Activated CD4-positive, alpha-beta T cell treated with anti-CD3 and anti-CD28 coated beads, Interleukin-2, Interleukin-4, amounts not matched to agents 100 ng/mL and 50 ng/mL, durations not matched to agents 16 hours and 8 hours (primary cell): Measurements from ENCODE around the gene ERVMER34-1.

Source experiments
- DNase-seq: peaks from one replicate; pipeline ENCODE4 v3.0.0-alpha.2; 2020; ENCODE audit warnings: low spot score

The ERVMER34-1 gene

DNA sequence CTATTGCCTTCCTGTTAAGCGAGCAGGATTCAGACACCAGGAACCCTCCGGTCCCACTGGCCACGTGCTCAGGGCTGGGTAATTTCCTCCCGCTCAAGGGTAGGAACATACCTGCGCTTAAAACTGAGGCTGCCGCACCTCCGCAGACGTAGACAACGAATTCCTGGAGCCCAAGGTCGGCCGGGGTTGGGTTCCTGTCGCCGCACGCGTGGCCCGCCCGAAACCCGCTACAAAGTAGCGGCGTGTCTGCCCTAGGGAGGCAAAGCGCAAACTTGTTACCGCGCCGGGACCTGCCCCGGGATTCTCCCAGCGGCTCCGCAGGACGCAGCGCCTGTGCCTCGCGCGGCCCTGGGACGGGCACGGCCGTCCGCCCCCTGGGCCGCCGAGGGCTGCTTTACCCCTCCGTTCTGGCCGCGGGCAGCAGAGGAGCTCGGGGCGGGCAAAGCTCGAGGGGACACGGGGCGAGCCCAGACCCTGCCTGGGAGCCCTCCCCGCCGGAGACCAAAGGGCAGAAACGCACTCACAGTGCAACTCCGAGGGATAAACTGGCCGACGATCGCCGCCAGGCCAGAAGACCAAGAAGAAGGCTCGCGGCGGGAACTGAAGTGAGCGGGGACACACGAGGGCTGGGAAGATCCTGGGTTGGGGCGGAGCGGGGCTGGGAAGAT is at the start of gene ERVMER34-1:
Gene ERVMER34-1 (minus strand): TSS at position 607 of the 668 bp plus-strand sequence. CDS start 5,905 bp downstream, outside the sequence.
- DNase-seq = no peak

DNA sequence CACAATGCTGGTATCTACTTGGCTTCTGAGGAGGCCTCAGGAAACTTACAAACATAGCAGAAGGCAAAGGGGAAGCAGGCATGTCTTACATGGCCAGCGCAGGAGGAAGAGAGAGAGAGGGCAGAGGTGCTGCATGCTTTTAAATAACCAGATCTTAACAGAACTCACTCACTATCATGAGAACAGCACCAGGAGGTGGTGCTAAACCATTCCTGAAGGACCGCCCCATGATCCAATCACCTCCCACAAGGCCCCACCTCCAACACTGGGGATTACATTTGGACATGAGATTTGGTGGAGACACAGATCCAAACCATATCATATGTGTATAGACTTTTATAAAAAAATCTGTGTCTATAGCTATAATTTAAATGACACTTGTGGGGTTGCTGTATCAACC is 48.6 kb upstream of the ERVMER34-1 start:
- no peak for DNase-seq

DNA sequence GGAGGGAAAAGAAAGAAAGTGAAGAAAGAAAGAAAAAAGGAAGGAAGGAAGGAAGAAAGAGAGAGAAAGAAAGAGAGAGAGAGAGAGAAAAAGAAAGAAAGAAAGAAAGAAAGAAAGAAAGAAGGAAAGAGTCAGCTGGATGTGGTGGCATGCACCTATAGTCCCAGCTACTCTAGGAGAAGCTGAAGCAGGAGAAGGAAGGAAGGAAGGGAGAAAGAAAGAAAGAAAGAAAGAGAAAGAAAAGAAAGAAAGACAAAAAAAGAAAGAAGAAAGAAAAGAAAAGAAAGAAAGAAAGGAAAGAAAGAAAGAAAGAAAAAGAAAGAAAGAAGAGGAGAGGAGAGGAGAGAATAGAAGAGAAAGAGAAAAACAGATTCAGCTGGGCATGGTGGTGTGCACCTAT is 44.3 kb upstream of the ERVMER34-1 start:
- DNase-seq = no peak

DNA sequence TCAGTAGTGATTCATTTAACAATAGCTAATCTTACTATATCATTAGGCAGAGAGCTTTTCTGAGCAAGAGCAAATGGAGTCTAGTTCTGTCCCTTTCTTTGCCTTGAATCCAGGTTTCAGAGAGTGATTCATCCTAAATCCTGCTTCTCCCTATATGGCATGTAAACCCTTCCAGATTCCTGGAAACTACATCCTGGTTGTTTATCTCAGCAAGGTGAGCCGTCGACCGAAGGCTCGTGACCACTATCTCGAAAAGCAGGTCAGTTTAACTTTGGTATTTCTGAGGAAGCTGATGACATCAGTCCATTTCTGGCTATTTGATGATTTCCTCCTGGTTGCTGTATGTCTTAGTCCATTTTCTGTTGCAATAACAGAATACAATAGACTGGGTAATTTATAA is 40.7 kb upstream of the ERVMER34-1 start:
- no peak for DNase-seq

DNA sequence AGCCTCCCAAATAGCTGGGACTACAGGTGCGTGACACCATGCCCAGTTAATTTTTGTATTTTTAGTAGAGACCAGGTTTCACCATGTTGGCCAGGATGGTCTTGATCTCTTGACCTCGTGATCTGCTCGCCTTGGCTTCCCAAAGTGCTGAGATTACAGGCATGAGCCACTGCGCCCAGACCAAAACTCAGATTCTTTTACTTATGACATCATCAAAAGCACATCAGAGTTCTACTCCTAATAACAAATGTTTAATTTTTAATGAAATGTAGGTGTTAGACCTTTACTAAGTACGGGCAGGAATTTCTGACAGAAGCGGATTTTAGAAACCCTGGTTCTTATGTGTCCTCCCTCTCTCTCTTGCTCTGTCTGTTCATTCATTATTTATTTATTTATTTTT is 38.5 kb upstream of the ERVMER34-1 start:
- DNase-seq = no peak

DNA sequence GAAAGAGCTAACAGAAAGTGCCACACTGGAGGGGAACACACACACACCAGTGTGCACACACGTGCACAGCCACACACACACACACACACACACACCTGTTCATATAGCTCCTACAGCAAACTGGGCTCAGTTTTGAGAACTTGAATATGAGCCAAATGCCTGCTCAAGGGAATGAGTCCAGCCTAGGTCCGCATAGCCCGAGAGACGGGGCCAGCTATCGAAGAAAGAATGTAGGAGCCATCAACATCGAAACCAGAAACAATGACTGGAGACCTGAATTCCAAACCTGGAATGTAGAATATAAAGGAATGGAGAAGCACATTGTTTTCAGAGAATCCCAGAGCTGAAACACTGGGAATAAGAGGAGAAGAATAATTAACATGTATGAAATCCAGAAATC is 37.6 kb upstream of the ERVMER34-1 start:
- no peak for DNase-seq

DNA sequence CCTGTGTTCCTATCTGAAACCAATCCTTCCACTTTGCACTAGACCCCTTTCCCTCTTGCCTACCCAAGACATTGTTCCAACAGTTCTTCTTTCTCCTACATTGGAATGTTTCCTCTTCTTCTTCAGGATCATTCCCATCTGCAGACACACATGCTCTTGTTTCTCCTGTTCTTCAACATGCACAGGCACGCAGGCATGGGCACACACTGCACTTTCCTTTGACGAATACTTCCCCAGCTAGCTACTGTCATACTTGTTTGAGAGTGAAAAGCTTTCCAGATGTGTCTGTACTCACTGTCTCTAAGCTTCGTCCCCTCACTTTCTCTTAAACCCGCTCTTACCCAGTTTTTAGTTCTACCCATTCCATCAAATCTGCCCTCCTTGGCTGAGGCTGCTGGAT is 31.8 kb upstream of the ERVMER34-1 start:
- DNase-seq = no peak

DNA sequence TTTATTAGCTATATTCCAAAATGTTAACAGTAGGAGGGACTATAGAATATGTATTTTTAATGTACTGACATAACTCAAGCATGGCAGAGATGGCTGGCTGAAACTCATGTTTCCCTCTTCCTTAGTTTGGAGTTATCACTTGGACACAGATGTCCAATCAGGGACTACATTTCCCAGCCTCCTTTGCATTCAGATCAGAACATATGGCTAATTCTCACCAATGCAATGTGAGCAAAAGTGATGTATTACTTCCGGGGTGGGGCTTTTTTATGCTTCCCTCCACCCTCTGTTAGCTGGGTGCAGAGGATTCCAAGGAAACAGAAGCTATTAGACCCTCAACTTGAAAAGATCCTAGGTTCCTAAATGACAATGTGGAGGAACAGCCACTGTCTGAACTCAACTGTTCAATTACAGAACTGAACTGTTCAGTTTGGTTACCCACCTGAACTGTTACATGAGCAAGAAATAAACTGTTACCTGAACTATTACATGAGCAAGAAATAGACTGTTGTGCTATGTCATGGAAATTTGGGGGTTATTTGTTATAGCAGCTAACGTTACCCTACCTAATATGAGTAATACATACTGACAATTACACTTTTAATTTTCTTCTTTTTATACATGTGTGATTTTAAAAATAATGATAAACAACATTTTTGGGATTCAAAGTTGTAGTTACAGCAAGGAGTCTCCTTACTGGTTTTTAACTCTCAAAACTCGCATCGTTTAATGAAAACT is 29.6 kb upstream of the ERVMER34-1 start:
- DNase-seq = no peak

DNA sequence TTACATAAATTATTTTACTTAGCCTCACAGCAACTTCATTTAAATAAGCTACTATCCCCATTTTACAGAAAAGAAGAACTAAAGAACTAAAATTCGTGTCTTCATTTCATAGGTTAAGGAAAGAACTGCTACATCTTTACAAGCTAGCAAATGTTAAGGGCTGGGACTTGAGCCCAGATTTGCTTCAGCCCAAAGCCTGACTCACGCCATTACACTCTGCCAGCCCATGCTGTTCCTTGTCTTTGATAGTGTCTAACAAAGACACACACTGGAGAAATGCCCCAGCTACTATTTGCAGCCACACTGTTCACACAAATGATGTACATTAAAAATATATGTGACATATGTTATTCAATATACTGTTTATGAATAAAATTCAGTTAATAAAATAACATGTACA is 29.0 kb upstream of the ERVMER34-1 start:
- no peak for DNase-seq

GRCh38 chr4:52760256-52760655 is 9.0 kb upstream of the ERVMER34-1 start:
- DNase-seq = no peak

GRCh38 chr4:52755426-52755825 is 4.2 kb upstream of the ERVMER34-1 start:
- DNase-seq = no peak

- no peak for DNase-seq
Observed at GRCh38 chr4:52752936-52753335, 1.7 kb upstream of the ERVMER34-1 start.

DNA sequence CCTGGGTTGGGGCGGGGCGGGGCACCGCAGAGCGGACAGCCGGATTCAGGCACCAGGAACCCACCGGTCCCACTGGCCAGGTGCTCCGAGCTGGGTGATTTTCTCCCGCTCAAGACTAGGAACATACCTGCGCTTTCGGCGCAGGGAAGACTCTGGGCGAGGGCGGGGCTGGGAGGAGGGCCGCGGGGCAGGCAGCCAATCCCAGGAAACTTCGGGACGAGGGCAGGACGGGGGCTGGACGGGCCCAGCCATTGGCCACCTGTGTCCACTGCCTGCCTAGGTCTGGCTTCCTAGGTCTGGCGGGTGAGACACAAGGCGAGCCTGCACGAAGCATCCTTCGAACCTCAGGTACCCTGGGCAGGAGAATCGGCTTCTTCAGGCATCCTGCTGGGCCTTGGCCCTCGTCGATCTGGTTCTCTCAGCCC is 274 bp upstream of the ERVMER34-1 start:
- no peak for DNase-seq

GRCh38 chr4:52750213-52750612 is 1.0 kb downstream of the ERVMER34-1 start:
- no peak for DNase-seq

- no peak for DNase-seq
Observed at GRCh38 chr4:52748432-52748831, 2.8 kb downstream of the ERVMER34-1 start.

DNA sequence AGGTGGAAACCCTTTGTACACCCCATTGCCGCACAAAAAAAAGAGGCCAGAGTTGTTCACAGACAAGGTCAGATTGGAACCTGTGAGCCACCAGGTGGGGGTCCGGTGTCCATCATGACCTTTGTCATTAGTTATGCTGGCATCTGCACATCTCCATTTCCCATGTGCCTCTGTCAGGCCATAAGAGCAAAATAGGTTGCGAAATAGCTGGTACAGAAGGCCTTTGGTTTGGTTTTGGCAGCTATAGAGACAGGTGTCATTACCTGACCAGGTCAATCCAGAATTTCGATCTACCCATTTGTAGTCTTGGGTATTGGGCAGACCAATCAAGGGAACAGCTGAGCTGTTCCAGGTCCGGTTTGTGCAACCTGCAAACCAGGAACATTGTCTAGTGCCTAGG is 6.6 kb downstream of the ERVMER34-1 start:
- no peak for DNase-seq

GRCh38 chr4:52743444-52744019 is 7.7 kb downstream of the ERVMER34-1 start:
- DNase-seq = no peak

- DNase-seq = no peak
Observed at GRCh38 chr4:52729586-52729985, 21.6 kb downstream of the ERVMER34-1 start.

GRCh38 chr4:52728691-52729240 is 22.5 kb downstream of the ERVMER34-1 start:
- DNase-seq = no peak

DNA sequence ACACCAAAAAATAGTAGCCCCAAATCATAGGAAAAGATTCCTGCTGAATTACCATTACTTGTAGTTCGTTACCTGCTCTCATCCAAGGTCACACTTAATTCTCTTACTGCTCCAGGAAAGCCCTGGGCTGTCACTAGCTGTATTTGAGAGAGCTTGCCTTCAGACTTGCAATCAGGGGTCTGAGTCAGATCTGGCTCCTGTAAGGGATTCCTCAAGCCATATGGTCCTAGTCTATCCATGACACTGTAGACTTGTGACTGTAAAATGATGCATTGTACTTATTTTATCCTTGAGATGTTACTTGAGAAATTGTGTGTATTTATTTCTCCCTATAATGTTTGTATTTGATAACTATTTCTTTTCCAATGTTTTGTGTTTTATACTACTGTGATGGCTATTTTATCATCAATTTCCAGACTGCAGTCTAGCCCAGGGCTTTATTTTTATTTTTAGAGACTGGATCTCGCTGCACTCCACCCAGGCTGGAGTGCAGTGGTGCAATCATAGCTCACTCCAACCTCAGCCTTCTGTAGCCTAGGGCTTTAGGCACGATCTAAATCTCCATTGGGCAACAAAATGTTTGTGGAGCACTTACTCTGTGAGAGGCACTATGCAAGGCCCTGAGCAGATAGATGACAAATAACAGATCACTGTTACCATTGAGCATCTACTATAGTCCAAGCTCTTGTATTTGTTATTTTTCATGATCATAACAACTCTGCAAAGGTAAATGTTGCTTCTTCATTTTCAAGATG is 24.2 kb downstream of the ERVMER34-1 start:
- DNase-seq = no peak

- peak; percentile 93 for DNase-seq
Observed at GRCh38 chr4:52721968-52722815, 29.0 kb downstream of the ERVMER34-1 start.
